Measurements from ENCODE around the gene MARCKSL1. TPM values are rescaled to one million over a fixed set of nuclear protein-coding genes. Genes with fewer than 3 reads are reported as not detected.

Gene MARCKSL1
- total RNA-seq, 2 donors from 2014 or later = 484 to 543 TPM

DNA sequence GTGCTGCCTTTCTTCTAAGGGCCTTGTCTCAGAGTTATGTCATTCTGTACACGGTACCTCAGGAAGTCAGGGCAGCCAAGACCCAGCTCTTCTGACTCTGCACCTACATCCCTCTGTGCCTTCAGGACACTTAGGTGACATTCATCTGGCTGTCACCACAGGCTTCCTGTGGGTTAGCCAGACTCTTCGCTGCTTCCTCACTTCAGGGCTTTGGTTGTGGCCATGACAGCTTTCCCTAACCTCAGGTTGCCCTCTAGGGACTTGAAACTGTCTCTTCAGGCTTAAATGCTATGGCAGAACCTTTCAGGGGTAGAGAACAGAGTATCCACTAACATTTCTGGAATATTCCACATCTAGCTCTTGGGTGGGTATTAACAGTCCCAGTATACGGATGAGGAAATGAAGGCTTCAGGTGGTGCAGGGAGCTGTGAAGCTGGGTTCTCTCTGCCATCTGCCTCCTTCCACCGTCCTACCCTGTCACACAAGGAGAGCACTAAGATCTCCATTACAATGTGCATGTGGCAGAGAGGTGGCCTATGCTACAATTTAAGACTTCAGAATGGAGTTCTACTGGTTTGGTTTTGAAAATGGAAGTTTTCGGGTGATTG, 36.2 kb upstream of the MARCKSL1 start:
- Histone ChIP-seq H3K4me1 (ENCODE audit: control insufficient read depth, insufficient read depth, low read length) (no peaks in the 10 kb centered on the region), H3K27ac (ENCODE audit: low read depth, low read length) (no peak overlapping the region), H3K36me3 (ENCODE audit: control insufficient read depth, insufficient read depth, low read length) (peaks cover 88% of the 10 kb centered on the region), H3K9me3 (ENCODE audit: control insufficient read depth, low read length) (no peaks in the 10 kb centered on the region), H3K27me3 (ENCODE audit: control insufficient read depth, insufficient read depth, low read length, poor library complexity, severe bottlenecking) (no peaks in the 10 kb centered on the region), H3K4me3 (ENCODE audit: low read length) (no peak overlapping the region), H3K9ac (ENCODE audit: extremely low read depth, low read length, poor library complexity, severe bottlenecking) (no peak overlapping the region)
- DNase-seq = peak; percentile 35
- H3K36me3 Mint-ChIP-seq (ENCODE audit: low read depth) = peaks cover 70% of the 10 kb centered on the region
- 92 to 95% methylated on average over 5 of the region's 5 CpGs for WGBS, 2 experiments (ENCODE audit: insufficient coverage in 1 of 2, insufficient read length in 1 of 2)
- H3K9me3 Mint-ChIP-seq = no peaks in the 10 kb centered on the region
- TF ChIP-seq, protein P1, sequence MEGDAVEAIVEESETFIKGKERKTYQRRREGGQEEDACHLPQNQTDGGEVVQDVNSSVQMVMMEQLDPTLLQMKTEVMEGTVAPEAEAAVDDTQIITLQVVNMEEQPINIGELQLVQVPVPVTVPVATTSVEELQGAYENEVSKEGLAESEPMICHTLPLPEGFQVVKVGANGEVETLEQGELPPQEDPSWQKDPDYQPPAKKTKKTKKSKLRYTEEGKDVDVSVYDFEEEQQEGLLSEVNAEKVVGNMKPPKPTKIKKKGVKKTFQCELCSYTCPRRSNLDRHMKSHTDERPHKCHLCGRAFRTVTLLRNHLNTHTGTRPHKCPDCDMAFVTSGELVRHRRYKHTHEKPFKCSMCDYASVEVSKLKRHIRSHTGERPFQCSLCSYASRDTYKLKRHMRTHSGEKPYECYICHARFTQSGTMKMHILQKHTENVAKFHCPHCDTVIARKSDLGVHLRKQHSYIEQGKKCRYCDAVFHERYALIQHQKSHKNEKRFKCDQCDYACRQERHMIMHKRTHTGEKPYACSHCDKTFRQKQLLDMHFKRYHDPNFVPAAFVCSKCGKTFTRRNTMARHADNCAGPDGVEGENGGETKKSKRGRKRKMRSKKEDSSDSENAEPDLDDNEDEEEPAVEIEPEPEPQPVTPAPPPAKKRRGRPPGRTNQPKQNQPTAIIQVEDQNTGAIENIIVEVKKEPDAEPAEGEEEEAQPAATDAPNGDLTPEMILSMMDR (conservative IDR thresholded peaks at IDR 0.05) = peak; percentile 45
- no peaks in the 10 kb centered on the region for H3K27me3 Mint-ChIP-seq (ENCODE audit: insufficient read depth)
- no peaks in the 10 kb centered on the region for H3K4me1 Mint-ChIP-seq
- H3K4me3 Mint-ChIP-seq = no peak overlapping the region
- H3K27ac Mint-ChIP-seq = no peak overlapping the region

DNA sequence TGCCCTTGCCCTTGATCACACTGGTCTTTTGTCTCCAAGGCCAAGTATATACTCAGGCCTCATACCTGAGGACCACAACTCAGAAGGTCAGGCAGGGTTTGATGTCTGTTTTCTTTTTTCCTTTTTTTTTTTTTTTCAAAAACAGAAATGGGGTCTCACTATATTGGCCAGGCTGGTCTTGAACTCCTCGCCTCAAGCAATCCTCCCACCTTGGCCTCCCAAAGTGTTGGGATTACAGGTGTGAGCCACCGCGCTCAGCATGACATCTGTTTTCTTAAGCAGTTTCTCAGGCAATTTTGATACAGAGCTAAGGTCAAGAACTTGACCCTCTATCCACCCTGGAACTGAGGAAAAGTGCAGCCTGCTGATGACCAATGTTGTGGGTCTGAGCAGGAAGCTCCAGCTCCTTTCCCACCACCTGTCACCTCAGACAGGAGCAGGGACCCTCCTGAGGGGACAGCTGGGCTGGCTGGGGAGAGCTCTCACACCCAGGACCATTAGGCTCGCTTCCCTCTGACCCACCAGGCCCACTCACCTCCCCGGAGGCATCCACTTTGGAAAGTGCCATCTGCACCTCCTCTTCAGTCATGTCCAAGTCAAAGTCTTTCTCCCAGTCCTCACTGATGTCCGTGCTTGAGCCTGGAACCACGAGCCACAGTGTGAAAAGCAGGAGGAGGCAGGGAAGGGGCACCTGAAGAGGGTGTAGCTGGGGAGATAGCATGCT, 32.0 kb upstream of the MARCKSL1 start:
- H3K27ac Mint-ChIP-seq = no peak overlapping the region
- no peaks in the 10 kb centered on the region for H3K4me1 ChIP-seq (ENCODE audit: control insufficient read depth, insufficient read depth, low read length)
- no peaks in the 10 kb centered on the region for H3K27me3 Mint-ChIP-seq (ENCODE audit: insufficient read depth)
- H3K27me3 ChIP-seq (ENCODE audit: control insufficient read depth, insufficient read depth, low read length, poor library complexity, severe bottlenecking) = no peaks in the 10 kb centered on the region
- H3K36me3 Mint-ChIP-seq (ENCODE audit: low read depth) = peaks cover 63% of the 10 kb centered on the region
- DNase-seq = no peak
- 93 to 96% methylated on average over 3 to 7 of the region's 7 CpGs for WGBS, 2 experiments (ENCODE audit: insufficient coverage in 1 of 2, insufficient read length in 1 of 2)
- H3K36me3 ChIP-seq (ENCODE audit: control insufficient read depth, insufficient read depth, low read length) = peaks cover 86% of the 10 kb centered on the region
- H3K27ac ChIP-seq (ENCODE audit: low read depth, low read length) = no peak overlapping the region
- H3K9ac ChIP-seq (ENCODE audit: extremely low read depth, low read length, poor library complexity, severe bottlenecking) = no peak overlapping the region
- H3K4me3 Mint-ChIP-seq = no peak overlapping the region
- H3K9me3 Mint-ChIP-seq = no peaks in the 10 kb centered on the region
- TF ChIP-seq, protein P1 (conservative IDR thresholded peaks at IDR 0.05) = no peak
- H3K4me3 ChIP-seq (ENCODE audit: low read length) = no peak overlapping the region
- no peaks in the 10 kb centered on the region for H3K9me3 ChIP-seq (ENCODE audit: control insufficient read depth, low read length)
- no peaks in the 10 kb centered on the region for H3K4me1 Mint-ChIP-seq

DNA sequence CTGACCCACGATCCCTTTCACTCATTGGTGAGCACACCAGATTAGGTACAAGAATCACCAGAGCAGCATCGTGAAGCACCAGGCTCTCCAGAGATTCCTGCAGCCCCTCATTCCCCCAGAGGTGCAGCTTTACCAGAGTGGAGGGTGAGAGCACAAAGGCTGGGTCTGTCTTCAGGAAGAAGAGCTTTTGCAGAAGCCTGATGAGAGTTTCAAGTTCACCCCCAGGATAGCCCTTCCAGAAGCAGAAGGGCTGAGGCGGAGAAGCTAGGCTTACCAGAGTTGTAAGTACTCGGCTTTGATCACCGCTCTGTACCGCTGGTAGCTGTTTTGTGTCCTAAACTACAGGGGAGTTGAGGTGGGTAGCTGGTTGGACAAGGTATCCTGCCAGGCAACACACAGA, 29.4 kb upstream of the MARCKSL1 start:
- no peak overlapping the region for H3K4me3 Mint-ChIP-seq
- TF ChIP-seq, protein P1 (conservative IDR thresholded peaks at IDR 0.05) = no peak
- no peak for DNase-seq
- Histone ChIP-seq H3K27ac (ENCODE audit: low read depth, low read length) (no peak overlapping the region), H3K4me1 (ENCODE audit: control insufficient read depth, insufficient read depth, low read length) (no peaks in the 10 kb centered on the region), H3K9ac (ENCODE audit: extremely low read depth, low read length, poor library complexity, severe bottlenecking) (no peak overlapping the region), H3K9me3 (ENCODE audit: control insufficient read depth, low read length) (no peaks in the 10 kb centered on the region), H3K36me3 (ENCODE audit: control insufficient read depth, insufficient read depth, low read length) (peaks cover 63% of the 10 kb centered on the region), H3K27me3 (ENCODE audit: control insufficient read depth, insufficient read depth, low read length, poor library complexity, severe bottlenecking) (no peaks in the 10 kb centered on the region), H3K4me3 (ENCODE audit: low read length) (no peak overlapping the region)
- H3K4me1 Mint-ChIP-seq = peaks cover 4% of the 10 kb centered on the region
- H3K27ac Mint-ChIP-seq = no peak overlapping the region
- peaks cover 9% of the 10 kb centered on the region for H3K27me3 Mint-ChIP-seq (ENCODE audit: insufficient read depth)
- 95 to 100% methylated on average over 3 to 6 of the region's 6 CpGs for WGBS, 2 experiments (ENCODE audit: insufficient coverage in 1 of 2, insufficient read length in 1 of 2)
- H3K36me3 Mint-ChIP-seq (ENCODE audit: low read depth) = peaks cover 54% of the 10 kb centered on the region
- H3K9me3 Mint-ChIP-seq = no peaks in the 10 kb centered on the region

Data from endodermal cell (in vitro differentiated cells).